Inflammatory macrophage (primary cell): Measurements from ENCODE around the gene CFAP46.
"Not testable (repeated sequence)": the region's sequence is repeated elsewhere in the genome, so short reads cannot be mapped to it uniquely, and the experiment has no call there.

Source experiments
- DNase-seq, 2 donors: peaks; one replicate each; pipeline ENCODE4 v3.0.0-alpha.2; 2020 to 2022

Gene CFAP46

DNA sequence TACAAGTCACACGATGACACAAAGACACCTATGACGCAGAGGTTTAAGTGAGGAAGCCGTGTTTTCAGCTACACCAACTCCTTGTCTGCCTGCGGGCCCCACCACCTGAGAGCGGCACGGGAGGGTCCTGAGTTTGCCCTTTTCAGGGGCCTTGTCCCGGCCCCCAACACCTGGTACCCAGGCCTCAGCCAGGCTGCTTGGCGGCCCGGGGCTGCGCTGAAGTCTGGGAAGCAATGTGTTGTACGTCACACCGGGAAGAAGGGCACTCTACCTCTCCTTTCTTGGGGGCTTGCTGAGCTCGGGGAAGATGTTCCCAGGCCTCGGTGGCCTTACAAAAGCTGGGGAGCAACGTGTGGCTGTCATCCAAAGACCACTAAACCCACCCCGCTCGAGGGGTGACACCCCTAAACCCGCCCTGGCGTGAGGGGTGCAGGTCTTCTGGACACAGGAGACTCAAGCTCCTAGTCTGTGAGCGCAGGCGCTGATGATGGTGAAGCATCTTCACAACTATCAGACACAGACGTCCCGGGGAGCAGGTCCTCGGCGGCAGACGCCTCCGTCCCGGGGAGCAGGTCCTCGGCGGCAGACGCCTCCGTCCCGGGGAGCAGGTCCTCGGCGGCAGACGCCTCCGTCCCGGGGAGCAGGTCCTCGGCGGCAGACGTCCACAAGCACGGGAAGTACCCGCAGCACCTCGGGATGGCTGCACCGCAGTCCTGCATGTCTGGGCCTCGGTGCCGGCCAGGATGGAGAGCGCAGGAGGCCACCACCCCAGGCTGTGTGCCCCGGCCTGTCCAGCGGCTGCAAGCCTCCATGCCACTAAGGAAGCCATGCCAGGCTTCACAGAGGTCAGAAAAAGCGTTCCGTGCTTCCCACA lies 15.4 kb downstream of the CFAP46 start:
- DNase-seq, result no peak

GRCh38 chr10:132926070-132926469 lies 16.3 kb downstream of the CFAP46 start:
- DNase-seq, result no peak

GRCh38 chr10:132925614-132926013 lies 16.8 kb downstream of the CFAP46 start:
- no peak for DNase-seq

GRCh38 chr10:132925071-132925561 lies 17.3 kb downstream of the CFAP46 start:
- DNase-seq, result no peak

DNA sequence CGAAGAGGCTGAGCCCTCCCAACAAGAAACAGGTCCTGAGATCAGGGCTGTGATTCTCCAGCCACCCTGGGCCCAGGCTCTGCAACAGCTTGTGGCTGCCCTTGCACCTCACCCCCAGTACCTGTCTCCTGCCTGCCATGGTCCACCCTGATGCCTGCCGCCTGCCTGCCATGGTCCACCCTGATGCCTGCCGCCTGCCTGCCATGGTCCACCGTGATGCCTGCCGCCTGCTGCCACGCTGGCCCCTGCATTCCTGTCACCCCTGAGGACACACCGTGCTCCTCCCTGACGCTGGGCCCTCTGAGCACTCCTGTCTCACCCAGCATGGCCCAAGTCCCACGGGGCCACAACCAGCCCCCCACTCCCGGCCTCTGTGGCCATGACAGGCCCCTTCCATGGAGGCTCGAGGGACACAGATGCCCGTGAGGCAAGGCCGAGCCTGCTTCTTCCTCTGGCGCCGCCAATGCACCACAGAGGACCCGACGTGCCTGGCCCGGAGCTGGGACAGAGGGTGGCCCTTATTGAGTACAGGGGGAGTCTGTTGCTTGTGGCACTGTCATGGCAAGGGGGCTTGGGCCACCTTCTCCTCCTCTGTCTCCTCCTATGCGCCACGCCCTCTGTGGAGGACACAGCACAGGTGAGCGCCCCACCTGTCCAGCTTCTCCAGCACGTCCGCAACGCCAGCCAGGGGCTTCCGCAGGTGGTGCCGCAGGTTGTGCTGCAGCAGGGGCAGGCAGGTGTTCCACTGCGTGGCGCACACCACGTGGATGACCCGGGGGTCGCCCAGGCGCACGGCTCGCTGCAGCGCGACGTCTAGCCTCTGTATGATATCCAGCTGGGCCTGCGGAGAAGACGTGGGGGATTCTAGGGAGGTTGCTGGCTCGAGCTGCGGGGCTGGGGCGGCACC lies 18.1 kb downstream of the CFAP46 start:
- DNase-seq, result no peak

GRCh38 chr10:132923384-132923783 lies 19.0 kb downstream of the CFAP46 start:
- not testable (repeated sequence) for DNase-seq

- no peak for DNase-seq
Measured at GRCh38 chr10:132922872-132923271, 19.5 kb downstream of the CFAP46 start.

- no peak for DNase-seq
Measured at GRCh38 chr10:132921818-132922807, 20.3 kb downstream of the CFAP46 start.

GRCh38 chr10:132921086-132921485 lies 21.3 kb downstream of the CFAP46 start:
- DNase-seq, result no peak

DNA sequence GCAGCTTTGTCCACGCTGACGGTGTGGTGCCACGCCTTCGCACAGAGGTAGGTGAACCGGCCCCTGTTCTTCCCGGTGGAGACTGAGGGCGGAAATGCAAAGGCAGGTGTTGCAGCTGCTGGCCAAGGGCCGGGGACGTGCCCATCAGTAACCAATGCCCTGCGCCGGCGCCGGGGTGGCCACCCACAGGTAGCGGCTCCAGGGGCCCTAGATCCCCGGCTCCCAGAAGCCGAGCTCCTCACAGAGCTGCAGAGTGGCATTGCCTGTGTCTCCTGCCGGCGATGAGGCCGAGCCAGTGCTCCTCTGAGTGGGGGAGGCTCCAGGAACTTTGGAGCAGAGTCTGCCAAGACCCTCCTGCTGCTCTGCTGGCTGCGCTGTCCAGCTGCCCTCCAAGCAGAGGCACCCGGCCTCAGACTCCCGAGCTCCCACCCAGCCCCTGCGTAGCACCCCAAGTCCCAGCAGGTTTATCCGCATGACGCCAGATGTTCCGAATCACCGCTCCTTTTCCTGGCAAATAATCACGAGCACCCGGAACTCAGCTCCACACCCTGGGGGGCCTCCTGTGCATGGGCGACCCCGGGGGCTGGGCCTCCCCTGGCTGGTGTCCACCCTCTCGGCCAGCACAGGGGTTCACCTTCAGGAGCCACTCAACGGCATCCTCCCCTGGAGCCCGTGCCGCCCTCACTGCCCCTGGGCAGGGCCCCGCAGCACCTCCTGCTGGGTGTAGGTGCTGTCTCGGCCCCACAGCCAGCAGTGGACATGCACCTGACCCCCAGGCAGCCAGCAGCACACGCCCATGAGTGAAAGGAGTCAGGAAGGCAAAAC lies 22.1 kb downstream of the CFAP46 start:
- no peak for DNase-seq

DNA sequence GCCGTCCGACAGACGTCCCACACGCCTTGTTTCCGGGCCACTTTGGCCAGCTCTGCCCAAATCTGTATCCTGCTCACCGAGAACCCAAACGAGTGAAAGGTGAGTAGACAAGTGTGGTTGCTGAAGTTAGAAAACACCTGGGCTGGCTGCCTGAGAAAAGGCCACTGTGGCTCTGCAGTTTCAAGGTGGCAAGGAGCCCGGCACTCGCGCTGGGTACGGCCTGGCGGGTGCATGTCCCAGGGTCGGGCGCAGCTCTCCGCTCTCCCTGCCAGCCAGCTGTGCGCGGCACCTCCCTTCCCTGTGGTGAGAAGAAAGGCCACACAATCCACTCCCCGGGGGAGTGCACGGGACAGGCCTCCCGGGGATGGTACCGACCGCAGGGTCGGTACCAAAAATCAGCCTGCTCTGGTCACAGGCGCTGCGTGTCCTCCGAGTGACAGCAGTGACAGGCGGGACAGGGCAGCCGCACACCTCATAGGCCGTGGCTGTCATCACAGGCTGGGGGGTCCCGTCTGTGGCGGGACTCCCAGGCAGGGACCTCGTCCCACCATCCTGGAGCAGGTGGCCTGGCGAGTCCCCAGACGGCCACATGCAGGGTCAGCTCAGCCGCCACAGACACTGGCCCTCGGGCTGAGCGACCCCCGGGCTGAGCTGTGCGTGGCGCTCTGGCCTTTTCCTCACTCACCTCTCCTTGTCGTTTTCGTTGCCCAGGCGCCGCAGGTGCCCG lies 22.8 kb downstream of the CFAP46 start:
- DNase-seq, result no peak

- no peak for DNase-seq
Measured at GRCh38 chr10:132918617-132919373, 23.6 kb downstream of the CFAP46 start.

- no peak for DNase-seq
Measured at GRCh38 chr10:132918264-132918616, 24.1 kb downstream of the CFAP46 start.

DNA sequence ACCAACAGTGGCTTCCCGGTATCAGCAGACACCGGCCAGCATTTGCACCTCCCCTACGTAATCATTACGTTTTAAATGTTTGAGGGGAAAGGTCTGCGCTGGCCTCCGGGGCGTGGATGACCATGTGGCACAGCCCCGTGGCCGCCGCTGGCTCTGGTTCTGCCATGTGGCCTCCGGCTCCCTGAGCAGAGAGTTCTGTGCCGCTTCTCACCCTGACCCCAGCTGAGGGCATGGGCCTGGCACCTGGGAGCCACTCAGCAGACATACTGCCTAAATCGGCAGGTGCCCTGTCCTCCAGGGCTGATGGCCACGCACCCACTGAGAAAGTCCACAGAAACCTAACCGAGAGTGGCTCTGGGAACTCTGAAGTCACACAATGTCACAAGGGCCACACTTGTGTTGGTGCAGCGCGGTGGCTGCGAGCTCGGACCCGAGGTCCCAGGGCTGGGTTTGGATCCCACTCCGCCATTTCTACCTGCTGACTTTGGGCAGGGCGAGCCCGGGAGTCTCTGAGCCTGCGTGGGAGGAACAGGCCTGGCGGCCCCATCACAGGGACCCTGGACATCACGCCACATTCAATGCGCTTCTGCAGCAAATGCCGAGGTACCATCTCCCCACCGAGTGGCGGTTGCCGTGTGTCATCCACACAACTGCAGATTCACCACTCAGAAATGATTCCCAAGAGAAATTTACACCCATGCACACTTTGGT lies 25.3 kb downstream of the CFAP46 start:
- no peak for DNase-seq

DNA sequence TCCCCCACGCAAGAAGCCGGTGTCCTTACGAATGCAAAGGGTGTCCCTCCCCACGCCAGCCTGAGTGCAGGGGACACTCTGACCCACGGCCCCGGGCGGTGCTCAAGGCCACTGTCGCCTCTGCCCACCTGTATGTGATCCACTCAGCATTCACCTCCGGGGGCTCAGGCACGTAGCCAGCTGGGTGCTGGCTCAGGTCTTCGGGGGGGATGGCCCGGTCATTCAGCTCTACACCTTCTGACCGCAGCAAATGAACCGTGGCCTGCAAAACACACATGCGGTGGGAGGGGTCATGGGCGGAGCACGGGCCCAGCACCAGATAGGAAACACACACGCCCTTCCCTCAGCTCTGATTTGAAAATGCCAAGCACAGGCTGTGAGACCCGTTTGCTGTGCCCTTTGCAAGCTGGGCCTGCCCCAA lies 25.9 kb downstream of the CFAP46 start:
- DNase-seq, result no peak

DNA sequence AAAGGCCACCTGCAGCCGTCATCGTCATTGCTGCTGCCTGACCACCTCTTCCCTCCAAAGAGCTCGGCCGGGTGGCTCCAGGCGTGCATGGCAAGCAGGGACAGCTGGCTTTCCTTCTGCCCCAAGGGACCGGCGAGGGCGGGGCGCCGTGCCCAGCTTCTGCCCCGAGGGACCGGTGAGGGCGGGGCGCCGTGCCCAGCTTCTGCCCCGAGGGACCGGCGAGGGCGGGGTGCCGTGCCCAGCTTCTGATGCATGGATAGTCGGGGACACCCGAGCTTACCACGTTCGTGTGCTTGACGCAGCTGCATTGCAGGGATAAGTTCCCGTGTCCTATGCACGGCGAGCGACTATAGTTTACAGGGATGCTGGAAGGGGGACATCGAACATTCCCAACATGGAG lies 27.0 kb downstream of the CFAP46 start:
- DNase-seq, result no peak

DNA sequence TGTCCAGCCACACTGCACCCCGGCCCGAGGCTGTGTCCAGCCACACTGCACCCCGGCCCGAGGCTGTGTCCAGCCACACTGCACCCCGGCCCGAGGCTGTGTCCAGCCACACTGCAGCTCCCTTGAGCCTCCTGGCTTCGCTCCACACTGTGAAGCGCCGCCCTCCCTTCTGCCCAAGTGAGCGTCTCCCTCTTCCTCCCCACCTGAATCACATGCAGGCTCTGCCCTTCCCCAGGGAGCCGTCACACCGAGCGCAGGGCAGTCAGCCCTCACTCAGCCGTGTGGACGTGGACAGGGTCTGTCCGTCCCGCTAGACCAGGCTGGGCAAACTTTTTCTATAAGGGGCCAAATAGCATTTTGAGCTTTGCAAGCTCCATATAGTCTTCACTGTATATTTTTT lies 27.6 kb downstream of the CFAP46 start:
- DNase-seq, result no peak

GRCh38 chr10:132913559-132914115 lies 28.7 kb downstream of the CFAP46 start:
- DNase-seq, result no peak
